Omental fat pad (tissue), 4 donors: ENCODE results near the gene RAB13. TPM values are rescaled to one million over a fixed set of nuclear protein-coding genes. Genes with fewer than 3 reads are reported as not detected.

Source experiments
- ATAC-seq: fragments of 150-250 bp; one replicate; pipeline ENCODE4 v1.9.1; 2016; ENCODE audit warnings: mild to moderate bottlenecking, moderate library complexity; ENCODE audit not compliant: low FRiP score
- DNase-seq: peaks from one replicate; pipeline ENCODE4 v3.0.0-alpha.2; 2019; ENCODE audit warnings: low spot score
- CTCF ChIP-seq, 3 donors: fragments of 450-650 bp; IDR thresholded peaks; one replicate each; pipeline ENCODE4 v1.5.1; 2016 to 2017; ENCODE audit warnings: antibody characterized with exemption in 3 of 3, mild to moderate bottlenecking in 3 of 3, moderate library complexity in 2 of 3
- total RNA-seq, 4 donors: library from RNA; depleted of rRNA; stranded (reverse); fragments of >200 nt; gene quantifications; one replicate each; pipeline ENCODE4 v1.1.0, GENCODE V29; 2016

The RAB13 gene
- total RNA-seq, 4 donors from 2014 or later: 62.7 to 87.5 (median 78.3) TPM

- no peak for TF ChIP-seq CTCF (IDR thresholded peaks at IDR 0.05)
- no peak for ATAC-seq
- DNase-seq: no peak
Measured at GRCh38 chr1:153944827-153945117, 41.4 kb downstream of the RAB13 start.

GRCh38 chr1:153944005-153944826, 41.9 kb downstream of the RAB13 start:
- no peak for DNase-seq

GRCh38 chr1:153942766-153943549, 43.2 kb downstream of the RAB13 start:
- no peak for TF ChIP-seq CTCF (IDR thresholded peaks at IDR 0.05)

More at GRCh38 chr1:153944005-153944826, 41.9 kb downstream of the RAB13 start:
- TF ChIP-seq CTCF (IDR thresholded peaks at IDR 0.05): no peak
- no peak for ATAC-seq

GRCh38 chr1:153941826-153942725, 44.1 kb downstream of the RAB13 start:
- no peak for TF ChIP-seq CTCF (IDR thresholded peaks at IDR 0.05)
- DNase-seq (no peak), ATAC-seq (no peak)

More at GRCh38 chr1:153942766-153943549, 43.2 kb downstream of the RAB13 start:
- no peak for DNase-seq
- ATAC-seq: no peak

GRCh38 chr1:153940756-153941155, 45.4 kb downstream of the RAB13 start:
- TF ChIP-seq CTCF (IDR thresholded peaks at IDR 0.05): no peak
- ATAC-seq (no peak), DNase-seq (no peak)

- DNase-seq (no peak), ATAC-seq (no peak)
- TF ChIP-seq CTCF (IDR thresholded peaks at IDR 0.05): no peak
Measured at GRCh38 chr1:153939476-153939875, 46.7 kb downstream of the RAB13 start.
